K562 (cell line): ENCODE measurements around the gene JPH4.

Experiments used
- IRF2 ChIP-seq: sonication (generic); formaldehyde crosslinking; IDR thresholded peaks from 2 replicates; pipeline ENCODE4 v1.8.1; 2022; ENCODE audit warnings: mild to moderate bottlenecking, missing genetic modification reagents
- JUN ChIP-seq, 2 experiments: sonication (generic) in 1 of 2; formaldehyde crosslinking in 1 of 2; IDR thresholded peaks; 2 replicates each; pipeline versions ENCODE4 v1.6.1 to v1.8.0; 2012 to 2022; ENCODE audit warnings: borderline replicate concordance in 2 of 2, mild to moderate bottlenecking in 2 of 2, improper control_type of control experiment in 1 of 2, low read depth in 1 of 2, low read length in 1 of 2, missing genetic modification reagents in 1 of 2
- KDM2B ChIP-seq: fragments of 250-450 bp; sonication (Bioruptor Pico); IDR thresholded peaks from 2 replicates; pipeline ENCODE4 v1.8.0; 2021; ENCODE audit warnings: mild to moderate bottlenecking, moderate library complexity
- MAFK ChIP-seq: IDR thresholded peaks from 2 replicates; pipeline ENCODE4 v1.6.1; 2011; ENCODE audit warnings: low read length, improper control_type of control experiment
- NFRKB ChIP-seq: fragments of 450-650 bp; IDR thresholded peaks from 2 replicates; pipeline ENCODE4 v1.6.1; 2016; ENCODE audit warnings: low read depth
- NR3C1 ChIP-seq: sonication (generic); formaldehyde crosslinking; IDR thresholded peaks from 2 replicates; pipeline ENCODE4 v1.8.1; 2022; ENCODE audit warnings: missing genetic modification reagents
- POLR2B ChIP-seq: fragments of 450-650 bp; IDR thresholded peaks from 2 replicates; pipeline ENCODE4 v1.6.1; 2018; ENCODE audit warnings: low read depth; ENCODE audit not compliant: partially characterized antibody
- SETDB1 ChIP-seq: IDR thresholded peaks from one replicate; pipeline ENCODE4 v1.6.1; 2012; ENCODE audit warnings: low read length, control low read depth, inconsistent platforms
- TFAM ChIP-seq: fragments of 250-450 bp; sonication (Bioruptor Pico); conservative IDR thresholded peaks from 2 replicates; pipeline ENCODE4 v1.5.0; 2021; ENCODE audit warnings: mild to moderate bottlenecking, moderate library complexity
- USF1 ChIP-seq: sonication (generic); formaldehyde crosslinking; IDR thresholded peaks from 2 replicates; pipeline ENCODE4 v1.9.0; 2022; ENCODE audit warnings: mild to moderate bottlenecking, missing genetic modification reagents
- ZFP36 ChIP-seq: fragments of 150-350 bp; IDR thresholded peaks from 2 replicates; pipeline ENCODE4 v1.6.1; 2018; ENCODE audit warnings: low read length, low read depth; ENCODE audit not compliant: partially characterized antibody
- TF ChIP-seq, protein P1 (sequence below), 3 experiments: IDR thresholded peaks in 2 of 3; conservative IDR thresholded peaks in 1 of 3; 2 replicates each; pipeline ENCODE4 v1.5.1; 2011 to 2012; ENCODE audit warnings: low read length in 3 of 3, mild to moderate bottlenecking in 3 of 3, control low read depth in 2 of 3, improper control_type of control experiment in 1 of 3, inconsistent platforms in 1 of 3, low read depth in 1 of 3, mixed read lengths in 1 of 3, moderate library complexity in 1 of 3; ENCODE audit not compliant: insufficient read depth in 2 of 3

DNA sequence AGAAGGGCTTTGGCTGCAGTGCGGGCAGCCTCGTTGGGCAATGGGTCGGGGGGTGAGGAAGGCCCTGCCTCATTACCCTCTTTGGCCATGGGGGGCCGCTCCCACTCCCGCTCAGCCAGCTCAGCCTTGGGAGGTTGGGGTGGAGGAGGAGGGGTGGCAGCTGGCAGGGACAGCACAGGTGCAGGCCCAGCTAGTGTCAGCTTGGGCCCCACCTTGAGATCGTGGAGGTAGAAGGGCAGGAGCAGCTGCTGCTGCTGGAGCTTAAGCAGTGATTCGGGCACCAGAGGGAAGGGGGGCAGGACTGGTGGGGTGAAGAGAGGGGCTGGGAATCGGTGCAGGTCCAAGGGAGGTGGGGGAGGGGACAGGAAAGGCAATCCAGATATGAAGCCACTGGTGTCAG is 53.0 kb downstream of the JPH4 start:
- TF ChIP-seq SETDB1: no peak
- TF ChIP-seq ZFP36: no peak
- no peak for TF ChIP-seq MAFK
- no peak for TF ChIP-seq JUN (IDR thresholded peaks at IDR 0.05; ENCODE audit: borderline replicate concordance, low read depth, low read length)
- TF ChIP-seq JUN (CRISPR knock-in tag; IDR thresholded peaks at IDR 0.05; ENCODE audit: borderline replicate concordance): no peak
- no peak for TF ChIP-seq IRF2 (CRISPR knock-in tag)
- TF ChIP-seq, protein P1, sequence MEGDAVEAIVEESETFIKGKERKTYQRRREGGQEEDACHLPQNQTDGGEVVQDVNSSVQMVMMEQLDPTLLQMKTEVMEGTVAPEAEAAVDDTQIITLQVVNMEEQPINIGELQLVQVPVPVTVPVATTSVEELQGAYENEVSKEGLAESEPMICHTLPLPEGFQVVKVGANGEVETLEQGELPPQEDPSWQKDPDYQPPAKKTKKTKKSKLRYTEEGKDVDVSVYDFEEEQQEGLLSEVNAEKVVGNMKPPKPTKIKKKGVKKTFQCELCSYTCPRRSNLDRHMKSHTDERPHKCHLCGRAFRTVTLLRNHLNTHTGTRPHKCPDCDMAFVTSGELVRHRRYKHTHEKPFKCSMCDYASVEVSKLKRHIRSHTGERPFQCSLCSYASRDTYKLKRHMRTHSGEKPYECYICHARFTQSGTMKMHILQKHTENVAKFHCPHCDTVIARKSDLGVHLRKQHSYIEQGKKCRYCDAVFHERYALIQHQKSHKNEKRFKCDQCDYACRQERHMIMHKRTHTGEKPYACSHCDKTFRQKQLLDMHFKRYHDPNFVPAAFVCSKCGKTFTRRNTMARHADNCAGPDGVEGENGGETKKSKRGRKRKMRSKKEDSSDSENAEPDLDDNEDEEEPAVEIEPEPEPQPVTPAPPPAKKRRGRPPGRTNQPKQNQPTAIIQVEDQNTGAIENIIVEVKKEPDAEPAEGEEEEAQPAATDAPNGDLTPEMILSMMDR (IDR thresholded peaks at IDR 0.05 in 2 of 3, conservative IDR thresholded peaks at IDR 0.05 in 1 of 3; ENCODE audit: insufficient read depth in 2 of 3, low read depth in 1 of 3, low read length in 3 of 3): no peak
- TF ChIP-seq TFAM (CRISPR knock-in tag): no peak
- TF ChIP-seq NR3C1: no peak
- TF ChIP-seq POLR2B: no peak
- TF ChIP-seq KDM2B (CRISPR knock-in tag): no peak
- no peak for TF ChIP-seq USF1 (CRISPR knock-in tag)
- TF ChIP-seq NFRKB: no peak
